ENCODE results near the gene SELENOT. TPM values are rescaled to one million over a fixed set of nuclear protein-coding genes. Genes with fewer than 3 reads are reported as not detected.

Gene SELENOT
- total and polyA plus RNA-seq, 7 experiments from 2014 or later: 51.3 to 179 (median 92.1) TPM

DNA sequence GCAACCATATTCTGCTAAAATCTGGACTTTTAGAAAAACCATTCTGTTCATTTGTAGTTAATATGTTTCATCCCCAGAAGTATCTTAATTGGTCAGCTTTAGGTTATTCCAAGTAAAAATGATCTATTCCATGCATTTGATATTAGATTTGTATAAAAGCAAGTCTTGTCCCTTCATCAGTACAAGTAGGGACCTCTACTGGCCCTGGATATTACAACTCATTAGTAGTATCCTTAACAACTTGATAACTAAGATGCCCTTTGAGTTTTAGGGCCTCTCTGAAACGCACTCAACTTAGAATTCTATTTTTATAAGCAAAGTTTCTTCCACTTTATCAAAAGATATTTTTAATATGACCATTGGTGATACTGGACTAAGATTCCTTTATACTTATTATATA is 25.3 kb upstream of the SELENOT start:
- Mint-ChIP-seq H3K9me3 (no peaks in the 10 kb centered on the region), H3K4me1 (peaks cover 4 to 40% (median 26%) of the 10 kb centered on the region in 7 donors), H3K27me3 (no peaks in the 10 kb centered on the region), H3K36me3 (peaks cover 0 to 22% (median 14%) of the 10 kb centered on the region in 5 donors), H3K4me3 (no peak overlapping the region), H3K27ac (peak overlapping the region in 4 of 9 donors; percentile 4 to 62 (median 34))
- Histone ChIP-seq H3K27me3 (ENCODE audit: control insufficient read depth in 2 of 2, insufficient read depth in 2 of 2, low read length in 2 of 2) (no peaks in the 10 kb centered on the region), H3K27ac (ENCODE audit: low read depth, low read length) (no peak overlapping the region), H3K4me3 (ENCODE audit: low read length) (no peak overlapping the region), H3K36me3 (ENCODE audit: control insufficient read depth in 2 of 3, insufficient read depth in 3 of 3, low read length in 3 of 3) (peaks cover 0 to 43% (median 3%) of the 10 kb centered on the region in 3 experiments), H3K9me3 (ENCODE audit: control insufficient read depth in 2 of 3, low read length in 3 of 3) (no peaks in the 10 kb centered on the region), H3K4me1 (ENCODE audit: control insufficient read depth in 2 of 2, insufficient read depth in 2 of 2, low read length in 2 of 2) (no peaks in the 10 kb centered on the region)
- DNase-seq (no peak), ATAC-seq (no peak)
- intact Hi-C loops (cut with micrococcal nuclease): no loop called here
- ChIA-PET POLR2A (interaction anchor here (1.3 kb wide), 1 partner anchor 25 kb away, joined by 3 read pairs; the partner anchor contains the start of gene SELENOT), CTCF (no interaction called here)

DNA sequence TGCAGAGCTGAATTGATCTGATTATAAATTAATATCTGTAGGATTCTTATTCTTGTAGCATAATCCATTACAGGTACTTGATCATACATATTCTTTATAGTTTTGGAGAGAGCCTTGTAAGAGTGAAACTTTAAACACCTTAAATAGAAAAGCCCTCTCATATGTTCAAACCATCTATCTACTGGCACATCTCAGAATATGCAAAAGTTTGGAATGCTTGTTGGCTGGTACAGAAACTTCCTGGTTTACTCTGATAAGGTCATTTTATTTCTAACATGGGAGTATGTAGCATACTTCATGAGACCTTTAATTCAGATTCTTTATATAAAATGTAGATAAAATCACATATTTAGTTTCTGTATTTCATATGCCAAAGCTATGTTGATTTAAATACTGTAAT is 21.9 kb upstream of the SELENOT start:
- ChIA-PET CTCF (no interaction called here), POLR2A (no interaction called here)
- Histone ChIP-seq H3K9me3 (ENCODE audit: control insufficient read depth in 2 of 3, low read length in 3 of 3) (no peaks in the 10 kb centered on the region), H3K36me3 (ENCODE audit: control insufficient read depth in 2 of 3, insufficient read depth in 3 of 3, low read length in 3 of 3) (peaks cover 5 to 60% (median 11%) of the 10 kb centered on the region in 3 experiments), H3K27me3 (ENCODE audit: control insufficient read depth in 2 of 2, insufficient read depth in 2 of 2, low read length in 2 of 2) (no peaks in the 10 kb centered on the region), H3K27ac (ENCODE audit: low read depth, low read length) (no peak overlapping the region), H3K4me1 (ENCODE audit: control insufficient read depth in 2 of 2, insufficient read depth in 2 of 2, low read length in 2 of 2) (no peaks in the 10 kb centered on the region), H3K4me3 (ENCODE audit: low read length) (no peak overlapping the region)
- ATAC-seq: no peak
- no peaks in the 10 kb centered on the region for H3K9me3 Mint-ChIP-seq
- H3K36me3 Mint-ChIP-seq: peaks cover 8 to 32% (median 19%) of the 10 kb centered on the region in 5 donors
- intact Hi-C loops (cut with micrococcal nuclease): no loop called here
- H3K27ac Mint-ChIP-seq: peak overlapping the region in 1 of 9 donors; percentile 22
- DNase-seq: no peak
- no peaks in the 10 kb centered on the region for H3K27me3 Mint-ChIP-seq
- H3K4me1 Mint-ChIP-seq: peaks cover 0 to 28% (median 10%) of the 10 kb centered on the region in 7 donors
- no peak overlapping the region for H3K4me3 Mint-ChIP-seq

DNA sequence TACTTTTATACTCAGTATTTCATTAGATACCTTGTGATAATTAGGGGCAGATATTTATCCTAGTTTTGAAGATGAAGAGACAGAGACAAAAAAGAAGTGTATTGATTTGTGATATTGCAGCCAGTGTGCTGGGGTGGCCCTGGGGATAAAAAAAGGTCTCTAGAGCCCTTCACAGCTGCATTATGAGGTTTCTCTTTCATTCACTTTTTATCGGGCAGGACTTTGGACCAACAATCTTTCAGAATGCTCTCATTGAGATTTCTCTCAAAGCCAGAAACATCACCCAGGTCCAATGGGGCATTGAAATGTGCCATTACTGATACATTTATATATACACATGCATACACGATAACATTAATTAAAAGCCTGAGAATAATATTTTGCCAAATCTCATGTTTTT is 20.5 kb upstream of the SELENOT start:
- no peak overlapping the region for H3K4me3 ChIP-seq (ENCODE audit: low read length)
- peak overlapping the region in 3 of 9 donors; percentile 5 to 38 (median 25) for H3K27ac Mint-ChIP-seq
- DNase-seq: no peak
- H3K36me3 Mint-ChIP-seq: peaks cover 7 to 25% (median 15%) of the 10 kb centered on the region in 5 donors
- intact Hi-C loops (cut with micrococcal nuclease): loop anchor here in 1 of 2 donors (2.0 kb wide), 1 partner anchor 36 kb away; the partner anchor contains the start of genes EIF2A and SERP1
- ChIA-PET CTCF (no interaction called here), POLR2A (interaction anchor here (1.7 kb wide), 1 partner anchor 20 kb away, joined by 6 read pairs; the partner anchor contains the start of gene SELENOT)
- H3K36me3 ChIP-seq (ENCODE audit: control insufficient read depth in 2 of 3, insufficient read depth in 3 of 3, low read length in 3 of 3): peaks cover 5 to 52% (median 11%) of the 10 kb centered on the region in 3 experiments
- no peaks in the 10 kb centered on the region for H3K9me3 Mint-ChIP-seq
- no peaks in the 10 kb centered on the region for H3K4me1 ChIP-seq (ENCODE audit: control insufficient read depth in 2 of 2, insufficient read depth in 2 of 2, low read length in 2 of 2)
- H3K9me3 ChIP-seq (ENCODE audit: control insufficient read depth in 2 of 3, low read length in 3 of 3): no peaks in the 10 kb centered on the region
- no peaks in the 10 kb centered on the region for H3K27me3 ChIP-seq (ENCODE audit: control insufficient read depth in 2 of 2, insufficient read depth in 2 of 2, low read length in 2 of 2)
- H3K4me3 Mint-ChIP-seq: peak overlapping the region in 1 of 10 donors; percentile 20
- no peak overlapping the region for H3K27ac ChIP-seq (ENCODE audit: low read depth, low read length)
- no peak for ATAC-seq
- no peaks in the 10 kb centered on the region for H3K27me3 Mint-ChIP-seq
- peaks cover 0 to 19% (median 0%) of the 10 kb centered on the region in 7 donors for H3K4me1 Mint-ChIP-seq

DNA sequence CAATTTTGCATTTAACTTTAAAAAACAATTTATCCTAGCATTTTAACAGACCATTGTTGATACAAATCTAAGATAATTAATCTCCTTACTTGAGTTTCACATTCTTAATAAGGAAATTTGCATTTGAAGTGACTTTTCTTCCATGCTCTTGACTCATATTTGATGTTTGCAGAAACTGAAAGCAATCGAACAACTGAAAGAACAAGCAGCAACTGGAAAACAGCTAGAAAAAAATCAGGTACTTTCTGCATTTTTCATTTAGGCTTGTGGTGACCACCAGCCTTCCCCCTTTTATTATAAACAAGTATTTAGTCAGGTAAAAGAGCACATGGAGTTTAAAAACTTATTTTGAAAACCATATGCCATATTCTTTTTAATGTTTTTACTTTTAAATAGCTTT is 20.1 kb upstream of the SELENOT start:
- intact Hi-C loops (cut with micrococcal nuclease): loop anchor here in 1 of 2 donors (2.0 kb wide), 1 partner anchor 36 kb away; the partner anchor contains the start of genes EIF2A and SERP1
- Histone ChIP-seq H3K9me3 (ENCODE audit: control insufficient read depth in 2 of 3, low read length in 3 of 3) (no peaks in the 10 kb centered on the region), H3K36me3 (ENCODE audit: control insufficient read depth in 2 of 3, insufficient read depth in 3 of 3, low read length in 3 of 3) (peaks cover 5 to 49% (median 11%) of the 10 kb centered on the region in 3 experiments), H3K4me3 (ENCODE audit: low read length) (no peak overlapping the region), H3K27me3 (ENCODE audit: control insufficient read depth in 2 of 2, insufficient read depth in 2 of 2, low read length in 2 of 2) (no peaks in the 10 kb centered on the region), H3K27ac (ENCODE audit: low read depth, low read length) (no peak overlapping the region), H3K4me1 (ENCODE audit: control insufficient read depth in 2 of 2, insufficient read depth in 2 of 2, low read length in 2 of 2) (no peaks in the 10 kb centered on the region)
- Mint-ChIP-seq H3K27me3 (no peaks in the 10 kb centered on the region), H3K4me3 (no peak overlapping the region), H3K4me1 (peaks cover 0 to 17% (median 0%) of the 10 kb centered on the region in 7 donors), H3K9me3 (no peaks in the 10 kb centered on the region), H3K36me3 (peaks cover 3 to 23% (median 15%) of the 10 kb centered on the region in 5 donors), H3K27ac (peak overlapping the region in 1 of 9 donors; percentile 38)
- no peak for ATAC-seq
- no peak for DNase-seq
- POLR2A ChIA-PET: interaction anchor here (1.7 kb wide), 1 partner anchor 20 kb away, joined by 6 read pairs; the partner anchor contains the start of gene SELENOT
- CTCF ChIA-PET: interaction anchor here (0.6 kb wide), 1 partner anchor 24 kb away, joined by 3 read pairs; no protein-coding TSS in a partner anchor

DNA sequence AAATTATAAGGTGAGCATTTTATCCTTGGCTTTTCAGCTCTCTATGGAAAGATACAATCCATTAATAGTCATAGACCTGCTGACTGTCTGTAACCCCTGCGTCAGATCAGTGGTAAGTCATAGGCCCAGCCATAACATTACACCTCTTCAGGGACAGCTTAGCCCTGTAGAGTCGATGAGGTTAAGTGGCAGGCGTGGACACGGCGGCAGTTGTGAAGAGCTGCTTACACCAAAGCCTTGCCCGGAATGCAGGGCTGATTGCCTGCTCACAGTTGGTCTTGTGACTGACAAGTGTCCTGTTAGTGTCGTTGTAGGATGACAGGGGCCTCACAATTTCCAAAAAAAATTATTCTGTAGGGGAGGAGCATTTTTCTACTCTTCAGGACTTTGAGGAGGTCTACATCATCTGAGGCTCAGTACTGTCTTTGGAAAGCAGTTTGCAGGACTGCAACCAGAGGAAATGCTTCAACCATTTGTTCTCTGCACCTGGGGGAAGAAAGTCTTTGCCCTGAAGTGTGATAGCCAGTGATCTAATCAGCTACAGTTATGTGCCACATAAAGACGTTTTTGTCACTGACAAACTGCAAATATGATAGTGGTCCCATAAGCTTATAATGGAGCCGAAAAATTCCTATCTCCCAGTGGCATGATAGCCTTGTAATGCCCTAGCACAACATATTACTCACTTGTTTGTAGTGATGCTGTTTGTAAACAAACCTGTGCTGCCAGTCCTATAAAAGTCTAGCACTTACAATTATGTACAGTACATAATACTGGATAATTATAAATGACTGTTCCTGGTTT is 14.9 kb upstream of the SELENOT start:
- H3K27ac Mint-ChIP-seq: peak overlapping the region; percentile 9 to 83 (median 35)
- intact Hi-C loops (cut with micrococcal nuclease): no loop called here
- ChIA-PET POLR2A (interaction anchor here (0.6 to 1.9 kb wide), 3 partner anchors 15 to 173 kb away, joined by 4 to 8 read pairs (median 7); partner anchors contain the start of gene SELENOT), CTCF (no interaction called here)
- Histone ChIP-seq H3K9me3 (ENCODE audit: control insufficient read depth in 2 of 3, low read length in 3 of 3) (no peaks in the 10 kb centered on the region), H3K27ac (ENCODE audit: low read depth, low read length) (peak overlapping the region; percentile 12), H3K4me1 (ENCODE audit: control insufficient read depth in 2 of 2, insufficient read depth in 2 of 2, low read length in 2 of 2) (no peaks in the 10 kb centered on the region), H3K4me3 (ENCODE audit: low read length) (no peak overlapping the region), H3K27me3 (ENCODE audit: control insufficient read depth in 2 of 2, insufficient read depth in 2 of 2, low read length in 2 of 2) (no peaks in the 10 kb centered on the region), H3K36me3 (ENCODE audit: control insufficient read depth in 2 of 3, insufficient read depth in 3 of 3, low read length in 3 of 3) (peaks cover 5 to 22% (median 5%) of the 10 kb centered on the region in 3 experiments)
- peaks cover 3 to 18% (median 8%) of the 10 kb centered on the region in 5 donors for H3K36me3 Mint-ChIP-seq
- H3K4me1 Mint-ChIP-seq: peaks cover 0 to 24% (median 6%) of the 10 kb centered on the region in 7 donors
- H3K27me3 Mint-ChIP-seq: no peaks in the 10 kb centered on the region
- no peak for ATAC-seq
- no peak overlapping the region for H3K4me3 Mint-ChIP-seq
- DNase-seq: no peak
- no peaks in the 10 kb centered on the region for H3K9me3 Mint-ChIP-seq

GRCh38 chr3:150589759-150590158 is 13.4 kb upstream of the SELENOT start:
- peak overlapping the region in 5 of 9 donors; percentile 14 to 62 (median 25) for H3K27ac Mint-ChIP-seq
- no peaks in the 10 kb centered on the region for H3K4me1 ChIP-seq (ENCODE audit: control insufficient read depth in 2 of 2, insufficient read depth in 2 of 2, low read length in 2 of 2)
- no peaks in the 10 kb centered on the region for H3K27me3 Mint-ChIP-seq
- H3K9me3 ChIP-seq (ENCODE audit: control insufficient read depth in 2 of 3, low read length in 3 of 3): no peaks in the 10 kb centered on the region
- H3K4me1 Mint-ChIP-seq: peaks cover 0 to 24% (median 6%) of the 10 kb centered on the region in 7 donors
- POLR2A ChIA-PET: interaction anchor here (1.9 kb wide), 1 partner anchor 13 kb away, joined by 8 read pairs; the partner anchor contains the start of gene SELENOT
- ATAC-seq: no peak
- DNase-seq: no peak
- H3K27ac ChIP-seq (ENCODE audit: low read depth, low read length): no peak overlapping the region
- CTCF ChIA-PET: interaction anchor here (0.6 kb wide), 1 partner anchor 139 kb away, joined by 3 read pairs; no protein-coding TSS in a partner anchor
- H3K4me3 ChIP-seq (ENCODE audit: low read length): no peak overlapping the region
- H3K9me3 Mint-ChIP-seq: no peaks in the 10 kb centered on the region
- H3K4me3 Mint-ChIP-seq: peak overlapping the region in 1 of 10 donors; percentile 1
- H3K36me3 ChIP-seq (ENCODE audit: control insufficient read depth in 2 of 3, insufficient read depth in 3 of 3, low read length in 3 of 3): peaks cover 0 to 11% (median 5%) of the 10 kb centered on the region in 3 experiments
- intact Hi-C loops (cut with micrococcal nuclease): loop anchor here in 1 of 2 donors (2.0 kb wide), 1 partner anchor 15 kb away; no protein-coding TSS in a partner anchor
- peaks cover 3 to 12% (median 8%) of the 10 kb centered on the region in 5 donors for H3K36me3 Mint-ChIP-seq
- H3K27me3 ChIP-seq (ENCODE audit: control insufficient read depth in 2 of 2, insufficient read depth in 2 of 2, low read length in 2 of 2): no peaks in the 10 kb centered on the region
